Stomach (tissue), 4 donors: ENCODE results near the gene RPL10A.

Source experiments
- CTCF ChIP-seq, 7 experiments: fragments of 450-650 bp in 4 of 7; fragments of 200-600 bp in 3 of 7; sonication (generic) in 3 of 7; IDR thresholded peaks; one replicate each; pipeline ENCODE4 v1.5.1; 2016 to 2019; ENCODE audit warnings: antibody characterized with exemption in 7 of 7, control low read depth in 2 of 7, mild to moderate bottlenecking in 1 of 7
- POLR2A ChIP-seq, 4 donors: fragments of 450-650 bp; IDR thresholded peaks; one replicate each; pipeline ENCODE4 v1.6.1; 2016; ENCODE audit warnings: antibody characterized with exemption in 4 of 4, control low read depth in 2 of 4, mild to moderate bottlenecking in 1 of 4, moderate library complexity in 1 of 4
- POLR2AphosphoS5 ChIP-seq, 3 donors: sonication (generic); formaldehyde crosslinking; IDR thresholded peaks; one replicate each; pipeline ENCODE4 v1.6.1; 2016; ENCODE audit warnings: antibody characterized with exemption in 3 of 3

- TF ChIP-seq POLR2A (IDR thresholded peaks at IDR 0.05) = no peak
- no peak for TF ChIP-seq CTCF (IDR thresholded peaks at IDR 0.05)
- no peak for TF ChIP-seq POLR2AphosphoS5 (IDR thresholded peaks at IDR 0.05)
Measured at GRCh38 chr6:35471836-35472345, 3.7 kb downstream of the RPL10A start.
